HG03097 (cell line): ENCODE measurements around the gene ZNF587.
"Not testable (repeated sequence)": the region's sequence is repeated elsewhere in the genome, so short reads cannot be mapped to it uniquely, and the experiment has no call there.

Experiments used
- ATAC-seq: cut with Tn5 transposase; IDR thresholded peaks from one replicate; pipeline ENCODE4 v1.9.1; 2021; ENCODE audit not compliant: unreplicated experiment, low FRiP score

The ZNF587 gene

GRCh38 chr19:57873883-57874799, 24.5 kb downstream of the ZNF587 start:
- ATAC-seq = not testable (repeated sequence)

- no peak for ATAC-seq
Observed at GRCh38 chr19:57886046-57886445, 36.4 kb downstream of the ZNF587 start.

GRCh38 chr19:57887195-57887941, 37.7 kb downstream of the ZNF587 start:
- ATAC-seq = no peak

- no peak for ATAC-seq
Observed at GRCh38 chr19:57888107-57888559, 38.5 kb downstream of the ZNF587 start.

GRCh38 chr19:57888560-57889231, 39.0 kb downstream of the ZNF587 start, which contains the start of gene ZNF814:
TSS of gene ZNF814 (minus strand) at chr19:57889037. CDS start at chr19:57888802, 235 bp downstream.
- ATAC-seq = peak; percentile 76

GRCh38 chr19:57890706-57891105, 41.0 kb downstream of the ZNF587 start:
- ATAC-seq = not testable (repeated sequence)

GRCh38 chr19:57900311-57900710, 50.7 kb downstream of the ZNF587 start:
- ATAC-seq = no peak

- no peak for ATAC-seq
Observed at GRCh38 chr19:57903618-57904184, 54.0 kb downstream of the ZNF587 start.

GRCh38 chr19:57905258-57905657, 55.6 kb downstream of the ZNF587 start:
- ATAC-seq = no peak

- no peak for ATAC-seq
Observed at GRCh38 chr19:57907394-57907793, 57.7 kb downstream of the ZNF587 start.

- no peak for ATAC-seq
Observed at GRCh38 chr19:57914531-57914930, 64.9 kb downstream of the ZNF587 start.
